ENCODE results near the gene CDK6.

Gene CDK6

DNA sequence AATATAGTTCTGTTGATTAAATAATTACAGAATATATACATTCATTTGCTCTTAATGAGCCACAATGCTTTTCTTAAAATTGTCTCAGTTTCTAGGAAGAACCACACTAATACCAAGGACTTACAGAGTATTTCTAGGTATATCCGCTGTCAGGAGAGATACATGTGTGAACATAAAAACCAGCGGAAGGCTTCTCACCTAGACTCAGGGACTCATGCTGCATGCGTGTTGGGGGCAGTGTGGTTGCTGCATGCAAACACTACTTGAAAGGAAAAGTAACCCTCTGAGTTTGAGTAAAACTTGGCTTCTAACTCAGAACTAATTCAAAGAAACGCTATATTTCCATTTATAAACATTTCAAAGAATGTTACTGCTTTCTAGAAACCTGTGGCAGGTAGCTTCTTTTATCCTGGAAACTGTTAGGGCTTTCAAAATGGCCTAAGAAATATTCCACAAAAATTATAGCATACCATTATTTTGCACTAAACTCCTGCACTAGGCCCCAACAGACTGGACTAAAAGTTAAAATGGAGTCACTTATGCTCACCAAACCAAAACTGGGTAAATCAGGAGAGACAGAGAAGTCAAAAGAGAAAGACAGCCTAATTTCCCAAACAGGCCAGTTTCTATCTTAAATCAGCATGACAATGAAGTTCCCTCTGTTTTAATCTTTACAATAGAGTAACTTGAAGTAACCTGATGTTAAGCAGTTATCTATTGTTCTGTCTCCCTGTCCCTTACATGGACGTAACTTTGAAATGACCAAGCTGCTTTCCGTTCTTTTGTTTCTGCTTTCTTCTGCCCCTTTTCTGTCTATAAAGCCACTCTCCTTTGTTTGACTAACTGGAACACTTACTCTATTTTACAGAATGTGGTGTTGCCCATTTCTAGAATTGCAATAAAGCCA lies 151.0 kb downstream of the CDK6 start:
- DNase-seq: no peak

GRCh38 chr7:92684274-92684673 lies 152.1 kb downstream of the CDK6 start:
- no peak for DNase-seq

DNA sequence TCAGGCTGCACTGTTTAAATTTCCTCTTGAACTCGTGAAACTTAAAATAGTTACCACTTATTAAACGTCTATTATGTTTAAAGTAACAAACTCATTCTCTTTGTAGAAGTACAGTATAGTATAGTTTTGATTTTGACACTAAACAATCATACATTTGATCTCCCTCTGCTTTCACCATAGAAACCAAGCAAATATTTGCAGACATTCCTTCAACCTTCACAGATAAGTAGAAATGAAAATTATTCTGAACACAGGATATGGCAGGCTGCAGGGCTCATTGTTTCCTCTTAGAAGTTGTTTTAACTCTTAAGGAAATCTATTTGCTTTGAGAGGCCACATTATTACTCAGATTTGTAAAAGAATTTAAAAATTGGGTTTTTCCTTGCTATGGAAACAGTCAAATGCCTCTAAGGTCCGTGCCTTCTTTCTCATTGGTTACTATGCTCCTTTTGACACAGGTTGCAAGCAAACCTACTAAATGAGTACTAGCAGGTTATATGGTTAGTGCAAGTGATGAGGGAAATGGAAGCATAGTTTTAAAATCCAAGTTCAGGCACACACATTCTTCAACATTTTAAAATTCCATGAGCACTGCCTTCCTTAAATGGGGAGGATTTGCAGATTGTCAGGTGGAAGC lies 153.4 kb downstream of the CDK6 start:
- DNase-seq: no peak

GRCh38 chr7:92682330-92682729 lies 154.0 kb downstream of the CDK6 start:
- no peak for DNase-seq

DNA sequence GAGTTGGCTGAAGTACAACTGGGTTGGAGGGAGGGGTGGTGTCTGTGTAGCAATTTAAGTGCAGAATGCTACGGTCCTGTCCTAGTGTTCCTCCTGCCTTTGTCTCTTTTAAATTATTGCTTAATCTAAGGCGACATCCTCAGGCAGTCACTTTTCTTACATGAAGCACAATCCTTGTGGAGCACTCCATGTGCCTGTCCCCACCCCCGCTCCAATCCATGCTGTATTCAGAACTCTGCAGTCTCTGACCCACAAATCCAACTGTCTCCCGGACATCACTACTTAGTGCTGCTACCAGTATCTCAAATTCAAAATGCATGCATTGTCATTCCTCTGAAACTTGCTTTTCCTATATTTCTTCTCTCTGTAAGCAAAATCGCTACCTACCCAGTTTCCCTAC lies 154.7 kb downstream of the CDK6 start:
- DNase-seq: no peak

GRCh38 chr7:92680442-92680841 lies 155.9 kb downstream of the CDK6 start:
- DNase-seq: no peak

GRCh38 chr7:92678291-92678920 lies 158.0 kb downstream of the CDK6 start:
- DNase-seq: no peak

GRCh38 chr7:92674379-92674778 lies 162.0 kb downstream of the CDK6 start:
- no peak for DNase-seq

GRCh38 chr7:92671505-92672169 lies 164.7 kb downstream of the CDK6 start:
- DNase-seq: no peak

DNA sequence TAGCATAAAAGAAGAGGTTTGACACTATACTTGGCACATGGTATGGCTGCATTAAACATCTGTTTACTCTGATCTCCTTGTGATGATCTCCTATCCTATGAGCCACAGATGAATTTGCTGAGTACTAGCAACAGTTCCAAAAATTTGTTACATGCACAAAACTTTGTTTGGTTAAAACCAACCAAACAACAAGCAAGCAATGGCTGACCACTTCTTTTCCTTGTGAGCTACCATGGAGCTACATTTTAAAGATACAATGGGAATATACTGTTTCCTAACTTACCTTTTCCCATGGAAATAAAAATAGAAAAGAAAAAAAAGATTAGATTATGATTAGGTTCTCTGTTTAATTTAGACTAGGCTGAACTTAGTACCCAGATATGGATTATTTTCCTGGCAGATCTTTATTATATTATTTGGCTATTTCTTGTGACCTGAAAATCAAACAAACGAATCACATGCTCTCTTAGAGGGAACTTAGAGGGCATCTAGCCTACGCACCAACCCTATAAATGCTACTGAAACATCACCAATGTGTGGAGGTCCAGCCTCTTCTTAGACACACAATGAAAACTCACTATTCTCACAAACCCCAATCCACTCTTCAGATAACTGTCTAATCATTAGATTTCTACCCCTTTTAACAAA lies 166.0 kb downstream of the CDK6 start:
- DNase-seq: no peak

- no peak for DNase-seq
These were observed 166.7 kb downstream of the CDK6 start for GRCh38 chr7:92669616-92670165.

DNA sequence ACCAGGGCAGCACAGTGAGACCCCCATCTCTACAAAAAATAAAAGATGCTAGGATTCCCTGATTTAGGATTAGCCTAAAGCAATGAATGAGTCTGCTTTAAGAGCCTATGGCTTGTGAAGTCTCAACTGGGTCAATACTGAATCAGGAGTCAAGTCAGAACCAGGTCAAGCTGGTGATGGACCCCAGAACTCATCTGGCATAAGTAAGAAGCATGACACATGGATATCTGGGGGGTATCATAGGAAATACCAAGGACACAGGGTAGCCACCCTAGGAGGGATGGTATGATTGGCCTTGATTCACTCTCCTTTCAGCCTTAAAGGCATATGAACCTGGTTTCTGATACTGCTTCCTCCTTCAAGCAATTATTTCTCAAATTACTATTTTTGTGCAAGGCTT lies 167.8 kb downstream of the CDK6 start:
- no peak for DNase-seq

DNA sequence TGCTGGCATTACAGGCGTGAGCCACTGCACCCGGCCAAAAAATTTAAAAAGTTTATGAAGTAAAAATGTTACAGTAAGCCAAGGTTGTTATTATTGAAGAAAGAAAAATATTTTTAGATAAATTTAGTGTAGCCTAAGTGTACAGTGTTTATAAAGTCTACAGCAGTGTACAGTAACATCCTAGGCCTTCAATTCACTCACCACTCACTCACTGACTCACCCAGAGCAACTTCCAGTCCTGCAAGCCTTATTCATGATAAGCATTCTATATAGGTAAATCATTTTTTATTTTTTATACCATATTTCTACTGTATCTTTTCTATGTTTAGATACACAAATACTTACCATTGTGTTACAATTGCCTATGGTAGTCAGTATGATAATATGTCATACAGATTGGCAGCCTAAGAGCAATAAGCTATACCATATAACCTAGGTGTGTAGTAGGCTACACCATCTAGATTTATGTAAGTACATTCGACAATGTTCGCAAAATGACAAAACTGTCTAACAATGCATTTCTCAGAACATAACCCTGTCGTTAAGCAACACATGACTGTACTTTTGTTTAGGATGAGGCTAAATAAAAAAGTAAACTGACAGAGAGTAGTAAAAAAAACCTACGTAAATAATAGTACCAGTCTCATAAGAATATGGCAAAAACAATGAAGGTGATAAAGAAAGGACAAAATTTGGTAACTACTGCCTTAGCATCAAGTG lies 168.4 kb downstream of the CDK6 start:
- no peak for DNase-seq

DNA sequence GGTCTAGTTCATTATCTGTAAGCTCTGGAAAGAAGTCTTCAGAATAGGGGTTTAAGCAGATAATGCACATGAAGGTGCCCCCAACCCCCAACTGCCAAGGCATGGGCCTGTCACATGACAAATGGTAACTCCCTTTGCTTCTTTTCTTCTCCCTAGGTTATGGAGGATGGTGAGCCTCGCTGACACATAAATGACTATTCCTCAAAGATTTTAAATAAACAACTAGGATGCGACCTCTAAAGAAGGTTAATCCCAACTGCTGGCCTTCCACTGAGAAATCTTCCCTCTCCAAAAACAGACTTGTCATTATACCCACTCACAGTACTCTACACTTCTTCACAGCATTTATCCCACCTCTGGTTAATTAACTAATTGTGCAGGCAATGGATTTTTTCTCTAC lies 170.4 kb downstream of the CDK6 start:
- no peak for DNase-seq

DNA sequence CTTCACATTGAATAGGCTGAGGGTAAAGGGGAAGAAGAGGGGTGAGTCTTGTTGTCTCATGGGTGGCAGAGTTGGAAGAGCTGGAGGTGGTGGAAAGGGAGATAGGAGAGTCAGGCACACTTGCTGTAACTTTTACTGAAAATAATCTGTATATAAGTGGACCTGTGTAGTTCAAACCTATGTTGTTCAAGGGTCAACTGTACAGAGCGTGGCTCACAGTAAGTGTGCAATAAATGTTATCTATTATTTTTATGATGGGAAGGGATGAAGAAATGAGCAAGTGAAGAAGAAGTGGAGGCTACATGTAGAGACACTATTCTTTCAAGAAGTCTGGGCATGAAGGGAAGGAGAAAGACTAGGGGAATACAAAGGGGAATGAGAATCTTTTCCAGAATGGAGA lies 174.7 kb downstream of the CDK6 start:
- DNase-seq: no peak

- no peak for DNase-seq
These were observed 177.7 kb downstream of the CDK6 start for GRCh38 chr7:92658671-92659070.

GRCh38 chr7:92657391-92657790 lies 179.0 kb downstream of the CDK6 start:
- DNase-seq: no peak

- no peak for DNase-seq
These were observed 180.3 kb downstream of the CDK6 start for GRCh38 chr7:92656121-92656520.

- DNase-seq: no peak
These were observed 181.0 kb downstream of the CDK6 start for GRCh38 chr7:92655346-92655884.

GRCh38 chr7:92653136-92653535 lies 183.2 kb downstream of the CDK6 start:
- no peak for DNase-seq
